ENCODE data around the gene TIAM2.

Gene TIAM2

DNA sequence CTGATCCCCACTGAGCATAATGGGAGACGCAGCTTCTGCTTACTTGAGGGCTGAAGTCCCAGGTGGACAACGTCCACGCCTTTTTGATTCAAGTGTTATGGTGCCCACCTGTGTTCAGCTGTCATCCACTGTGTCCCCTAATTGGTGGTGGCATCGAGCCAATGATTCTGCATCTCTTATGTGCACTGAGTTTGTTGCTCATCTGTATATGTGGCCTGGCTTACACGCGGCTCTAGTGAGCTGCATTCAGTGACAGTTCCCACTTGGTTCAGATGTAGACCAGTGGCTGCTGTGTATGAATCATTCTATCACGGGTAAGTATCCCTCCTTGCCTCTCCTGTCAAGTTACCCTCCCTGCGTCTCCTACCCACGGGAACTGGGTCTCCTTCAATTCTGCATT, 137.5 kb downstream of the TIAM2 start:
- POLR2A ChIA-PET: no interaction called here
- DNase-seq (ENCODE audit: extremely low spot score): no peak
- TF ChIP-seq, protein P1, sequence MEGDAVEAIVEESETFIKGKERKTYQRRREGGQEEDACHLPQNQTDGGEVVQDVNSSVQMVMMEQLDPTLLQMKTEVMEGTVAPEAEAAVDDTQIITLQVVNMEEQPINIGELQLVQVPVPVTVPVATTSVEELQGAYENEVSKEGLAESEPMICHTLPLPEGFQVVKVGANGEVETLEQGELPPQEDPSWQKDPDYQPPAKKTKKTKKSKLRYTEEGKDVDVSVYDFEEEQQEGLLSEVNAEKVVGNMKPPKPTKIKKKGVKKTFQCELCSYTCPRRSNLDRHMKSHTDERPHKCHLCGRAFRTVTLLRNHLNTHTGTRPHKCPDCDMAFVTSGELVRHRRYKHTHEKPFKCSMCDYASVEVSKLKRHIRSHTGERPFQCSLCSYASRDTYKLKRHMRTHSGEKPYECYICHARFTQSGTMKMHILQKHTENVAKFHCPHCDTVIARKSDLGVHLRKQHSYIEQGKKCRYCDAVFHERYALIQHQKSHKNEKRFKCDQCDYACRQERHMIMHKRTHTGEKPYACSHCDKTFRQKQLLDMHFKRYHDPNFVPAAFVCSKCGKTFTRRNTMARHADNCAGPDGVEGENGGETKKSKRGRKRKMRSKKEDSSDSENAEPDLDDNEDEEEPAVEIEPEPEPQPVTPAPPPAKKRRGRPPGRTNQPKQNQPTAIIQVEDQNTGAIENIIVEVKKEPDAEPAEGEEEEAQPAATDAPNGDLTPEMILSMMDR (IDR thresholded peaks at IDR 0.05; ENCODE audit: control extremely low read depth, extremely low read depth, low read depth, missing control alignments): no peak
- CTCF ChIA-PET: no interaction called here

DNA sequence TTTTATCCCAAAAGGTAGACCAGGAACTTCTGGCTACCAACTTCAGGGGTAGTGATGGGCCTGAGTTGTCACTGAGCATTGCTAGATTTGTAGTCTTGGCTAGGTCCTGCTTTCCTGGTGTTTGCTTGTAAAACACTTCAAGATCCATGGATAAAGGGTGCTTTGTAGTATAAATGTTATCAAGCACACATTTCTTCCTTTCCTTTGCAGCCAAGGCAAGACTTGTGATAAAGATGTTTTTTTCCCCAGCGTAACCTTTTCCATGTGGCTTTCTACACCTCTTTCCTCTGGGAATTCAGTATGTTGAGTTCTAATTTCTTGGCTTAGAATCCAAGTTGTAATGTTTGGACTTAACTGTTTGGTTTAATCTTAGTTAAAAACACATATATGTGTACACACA, 145.9 kb downstream of the TIAM2 start:
- no peak for DNase-seq (ENCODE audit: extremely low spot score)
- TF ChIP-seq, protein P1 (IDR thresholded peaks at IDR 0.05; ENCODE audit: control extremely low read depth, extremely low read depth, low read depth, missing control alignments): no peak
- ChIA-PET CTCF (interaction anchor here (1.6 kb wide), 1 partner anchor 17 kb away, joined by 5 read pairs; no protein-coding TSS in a partner anchor), POLR2A (no interaction called here)

DNA sequence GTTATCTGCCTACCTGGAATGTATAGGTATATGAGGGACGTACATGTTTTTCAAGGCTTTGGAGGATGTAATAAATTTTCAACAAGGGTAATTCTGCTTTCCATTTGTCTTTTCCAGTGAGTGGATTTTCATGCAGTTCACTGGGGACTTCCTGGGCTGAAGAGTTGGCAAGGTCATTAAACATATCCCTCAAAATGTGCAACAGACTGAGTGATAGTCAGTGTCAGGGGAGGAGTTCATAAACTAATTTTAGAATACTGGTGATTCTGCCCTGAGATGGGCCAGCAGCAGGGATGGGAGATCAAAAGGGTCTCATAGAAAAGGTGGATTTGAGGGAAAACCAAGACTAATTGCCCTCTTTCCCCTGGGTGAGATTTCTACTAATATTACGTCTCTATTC, 146.4 kb downstream of the TIAM2 start:
- ChIA-PET POLR2A (no interaction called here), CTCF (no interaction called here)
- TF ChIP-seq, protein P1 (IDR thresholded peaks at IDR 0.05; ENCODE audit: control extremely low read depth, extremely low read depth, low read depth, missing control alignments): no peak
- DNase-seq (ENCODE audit: extremely low spot score): no peak

DNA sequence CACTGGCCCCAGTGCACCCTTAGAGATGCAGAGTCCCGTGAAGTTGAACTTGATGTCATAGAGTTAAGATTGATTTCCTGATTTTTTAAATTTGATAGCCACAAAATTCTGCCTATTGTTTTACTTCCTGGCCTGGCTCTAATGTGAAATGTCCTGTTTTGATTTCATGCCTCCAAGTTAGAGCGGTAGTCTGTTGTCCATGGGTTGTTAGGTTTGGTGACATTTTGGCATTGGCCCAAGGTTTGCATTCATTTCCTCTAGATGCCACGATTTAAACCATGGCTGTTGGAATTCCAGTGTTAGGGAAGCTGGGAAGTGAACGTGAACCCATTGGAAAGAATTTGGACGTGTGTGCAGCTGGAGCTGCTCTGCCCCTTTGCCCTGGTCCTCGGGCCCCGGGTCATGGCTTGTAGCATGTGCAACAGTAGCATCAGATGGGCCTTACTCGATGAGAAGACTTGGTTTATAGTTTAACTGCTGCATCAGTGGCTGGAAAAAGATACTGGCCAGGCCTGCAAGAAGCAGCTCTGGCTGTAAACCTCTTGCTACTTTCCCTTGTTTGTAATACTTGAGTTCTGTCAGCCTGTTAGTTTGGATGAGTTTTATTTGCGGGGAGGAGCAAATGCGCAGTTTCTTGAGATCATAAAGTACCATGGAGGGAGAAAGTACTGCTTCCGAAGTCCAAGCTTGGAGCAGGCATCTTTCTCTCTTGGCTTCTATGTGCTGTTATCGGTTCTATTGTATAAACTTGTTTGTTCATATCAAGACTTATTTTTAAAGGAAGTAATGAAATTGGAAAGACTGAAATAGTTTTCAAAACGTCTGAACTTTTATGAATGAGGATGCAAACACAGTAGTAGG, 147.3 kb downstream of the TIAM2 start:
- POLR2A ChIA-PET: no interaction called here
- CTCF ChIA-PET: interaction anchor here (1.0 kb wide), 1 partner anchor 31 kb away, joined by 5 read pairs; no protein-coding TSS in a partner anchor
- TF ChIP-seq, protein P1 (IDR thresholded peaks at IDR 0.05; ENCODE audit: control extremely low read depth, extremely low read depth, low read depth, missing control alignments): no peak
- DNase-seq (ENCODE audit: extremely low spot score): no peak

DNA sequence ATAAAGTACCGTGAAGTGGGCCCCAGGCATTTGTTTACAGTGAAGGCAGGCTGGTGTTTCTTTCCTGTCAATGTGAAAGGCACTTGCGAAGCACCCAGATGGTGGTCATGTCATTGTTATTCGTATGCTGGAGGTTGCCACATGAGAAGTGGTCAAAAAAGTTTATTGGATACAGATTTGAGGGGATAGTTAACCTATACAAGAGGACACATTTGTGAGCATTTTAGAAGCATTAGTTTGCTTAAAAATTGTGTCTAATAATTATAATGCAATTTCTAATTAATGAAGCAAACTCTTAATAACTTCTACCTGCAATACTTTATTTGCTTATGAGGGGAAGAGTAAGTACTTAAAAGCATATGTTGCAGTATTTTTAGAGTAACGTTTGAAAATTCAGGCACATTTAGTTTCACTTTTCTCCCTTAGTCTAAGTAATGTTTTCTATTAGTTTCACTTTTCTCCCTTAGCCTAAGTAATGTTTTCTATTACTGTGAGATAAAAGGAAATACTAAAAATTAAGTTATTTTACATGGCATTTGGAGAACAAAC, 148.0 kb downstream of the TIAM2 start:
- POLR2A ChIA-PET: no interaction called here
- CTCF ChIA-PET: interaction anchor here (1.0 kb wide), 1 partner anchor 31 kb away, joined by 5 read pairs; no protein-coding TSS in a partner anchor
- TF ChIP-seq, protein P1 (IDR thresholded peaks at IDR 0.05; ENCODE audit: control extremely low read depth, extremely low read depth, low read depth, missing control alignments): no peak
- DNase-seq (ENCODE audit: extremely low spot score): no peak

DNA sequence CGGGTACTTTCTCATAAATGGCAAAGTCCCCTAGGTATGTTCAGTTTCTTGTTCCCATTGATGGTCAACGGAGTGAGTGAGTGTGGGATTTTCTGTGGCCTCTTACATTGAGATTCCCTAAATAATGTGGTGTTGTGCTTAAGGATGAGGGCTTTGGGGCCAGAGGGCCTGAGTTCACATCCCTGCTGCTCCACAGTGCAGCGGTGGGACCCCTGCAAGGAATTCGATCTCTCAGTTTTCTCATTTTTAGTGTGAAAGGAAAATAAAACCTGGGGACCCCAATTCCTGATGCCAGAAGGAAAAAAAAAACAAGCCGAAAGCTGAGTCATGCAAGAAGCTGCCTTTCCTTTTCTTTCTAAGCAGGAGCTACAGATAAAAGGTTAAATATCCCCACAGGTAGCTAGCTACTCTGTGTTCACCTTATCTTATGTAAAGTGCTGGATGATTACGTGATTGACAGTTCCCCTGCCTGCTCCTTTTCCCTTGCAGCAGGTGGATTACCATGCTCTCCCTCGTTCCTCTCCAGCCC, 148.5 kb downstream of the TIAM2 start:
- no peak for DNase-seq (ENCODE audit: extremely low spot score)

More for the DNA sequence above, 148.5 kb downstream of the TIAM2 start:
- CTCF ChIA-PET: interaction anchor here (0.6 kb wide), 1 partner anchor 9 kb away, joined by 3 read pairs; no protein-coding TSS in a partner anchor
- POLR2A ChIA-PET: no interaction called here
- TF ChIP-seq, protein P1 (IDR thresholded peaks at IDR 0.05; ENCODE audit: control extremely low read depth, extremely low read depth, low read depth, missing control alignments): no peak
